A549 treated with AZD9567 at 1 μM for 4 hours (cell line): ENCODE measurements around the gene MALRD1. TPM values are rescaled to one million over a fixed set of nuclear protein-coding genes. Genes with fewer than 3 reads are reported as not detected.

Experiments used
- total RNA-seq: library from RNA; stranded (reverse); fragments of 200-300 nt; extraction: Qiagen RNA extraction; gene quantifications from 5 replicates; pipeline ENCODE4 v1.2.3, GENCODE V29; 2022; ENCODE audit not compliant: insufficient read depth

MALRD1 gene
- not detected in 5 replicates for total RNA-seq

GRCh38 chr10:19048489-19048888, at the start of gene MALRD1:
TSS of gene MALRD1 (plus strand) at chr10:19048801. CDS start at chr10:19048939, 138 bp downstream.

